Stimulated activated CD8-positive, alpha-beta memory T cell treated with anti-CD3 and anti-CD28 coated beads, Interleukin-7, amount 100 ng/mL, for 48 hours (primary cell): Measurements from ENCODE around the gene FGF12.

Experiments used
- DNase-seq, 2 donors: peaks; one replicate each; pipeline ENCODE4 v3.0.0-alpha.2; 2020; ENCODE audit warnings: low read depth in 1 of 2; ENCODE audit errors: extremely low read depth in 1 of 2

FGF12 gene

DNA sequence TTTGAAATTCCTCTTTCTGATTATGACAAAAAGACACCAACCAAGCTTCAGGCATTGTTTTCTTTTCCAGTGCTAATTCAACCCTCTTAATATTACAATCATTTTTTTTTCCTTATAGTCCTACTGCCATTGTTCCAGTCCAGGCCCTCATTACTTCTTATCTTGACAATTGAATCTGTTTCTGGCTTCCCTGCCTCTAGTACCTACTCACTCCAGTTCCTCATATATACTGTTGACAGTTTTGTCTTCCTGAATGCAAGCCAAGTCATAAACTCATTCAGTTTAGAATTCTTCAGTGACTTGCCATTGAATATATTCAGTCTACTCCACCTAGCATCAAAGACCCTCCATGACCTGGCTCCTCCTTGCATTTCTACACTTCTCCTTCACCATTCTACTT lies 507.4 kb downstream of the FGF12 start:
- DNase-seq, result no peak

DNA sequence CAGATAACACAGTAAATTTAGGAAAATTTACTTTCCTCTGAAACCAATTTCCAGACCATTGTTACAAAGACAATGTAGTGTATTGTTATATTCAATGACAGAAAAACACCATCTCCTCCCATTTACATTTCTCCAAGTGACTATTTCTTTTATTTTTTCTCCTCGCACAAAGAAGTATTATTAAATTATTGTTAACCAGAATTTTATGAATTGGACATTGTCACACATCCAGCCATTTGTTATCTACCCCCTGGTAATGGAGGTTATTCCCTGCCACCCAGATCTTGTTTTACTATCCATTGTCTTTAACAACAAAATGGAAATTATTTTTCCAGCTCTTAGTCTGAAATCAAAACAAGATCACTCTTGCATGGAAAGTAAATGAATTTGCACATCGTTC lies 511.3 kb downstream of the FGF12 start:
- DNase-seq, result no peak

DNA sequence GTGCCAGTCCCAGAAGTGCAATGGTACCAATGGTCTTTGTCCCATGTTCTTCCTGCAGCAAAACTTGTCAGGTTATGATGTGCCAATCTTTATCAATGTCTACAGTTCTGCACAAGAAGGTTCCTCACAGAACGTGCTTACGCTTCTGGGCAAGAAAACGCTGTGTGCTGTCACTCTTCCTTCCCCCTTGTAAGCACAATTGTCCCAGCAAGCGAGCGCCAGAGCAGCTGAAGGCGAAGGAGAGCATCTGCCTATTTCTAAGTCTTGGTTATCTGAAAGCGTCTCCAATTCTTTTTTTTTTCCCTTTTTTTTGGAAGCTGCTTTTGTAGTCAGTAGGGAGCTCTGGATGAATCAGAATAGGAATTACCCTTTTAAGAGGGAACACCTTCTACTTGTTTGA lies 514.4 kb downstream of the FGF12 start:
- DNase-seq, result no peak

GRCh38 chr3:192212335-192212734 lies 515.0 kb downstream of the FGF12 start:
- no peak for DNase-seq

DNA sequence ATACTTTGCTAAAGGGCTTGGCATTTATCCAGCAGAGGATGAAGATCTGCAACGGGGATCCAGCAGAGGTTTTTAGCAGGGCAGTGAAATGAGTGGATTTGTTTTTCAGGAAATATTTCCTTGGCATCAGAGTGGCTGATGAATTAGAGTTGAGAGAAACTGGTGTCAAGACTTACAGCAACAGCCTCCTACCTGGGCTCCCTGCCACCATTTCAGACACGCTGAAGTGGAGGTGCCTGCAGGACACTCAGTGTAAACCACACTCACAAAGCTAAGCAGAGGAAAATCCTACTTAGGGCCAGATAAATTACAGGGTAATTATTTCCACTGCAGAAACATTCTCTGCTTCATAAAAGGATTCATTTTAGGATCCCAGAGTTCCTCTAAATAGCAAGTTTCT lies 519.7 kb downstream of the FGF12 start:
- DNase-seq, result no peak

- DNase-seq, result no peak
These were observed 520.1 kb downstream of the FGF12 start for GRCh38 chr3:192207239-192207638.

- DNase-seq, result no peak
These were observed 533.3 kb downstream of the FGF12 start for GRCh38 chr3:192194085-192194484.

DNA sequence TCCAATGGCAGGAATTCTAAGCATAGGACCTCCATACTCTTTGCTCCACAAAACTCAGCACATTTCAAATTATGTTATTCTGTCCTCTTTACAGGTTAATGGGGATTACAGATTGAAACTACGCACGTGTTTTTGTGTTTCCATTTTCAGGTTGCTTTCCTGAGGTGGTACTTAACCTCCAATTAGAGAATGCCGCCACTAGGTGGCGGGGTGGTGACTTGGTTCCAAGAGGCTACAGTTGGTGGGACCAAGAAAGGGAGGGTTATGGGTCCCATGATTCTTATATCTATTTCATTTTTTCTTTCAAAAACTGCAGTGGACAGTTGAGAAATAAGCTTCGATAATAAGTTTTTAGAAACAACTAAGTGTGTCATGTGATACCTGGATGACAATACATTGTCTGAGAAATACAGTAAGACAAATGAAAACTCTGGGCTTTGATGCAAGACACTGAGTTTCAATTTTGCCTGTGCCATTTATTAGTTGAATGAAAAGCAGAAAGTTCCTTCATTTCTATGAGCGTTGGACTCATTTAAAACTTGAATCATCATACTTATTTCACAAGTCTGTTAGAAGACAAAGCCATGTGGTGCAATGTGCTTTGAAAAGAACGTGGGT lies 539.0 kb downstream of the FGF12 start:
- peak in 1 of 2 donors; percentile 7 for DNase-seq

GRCh38 chr3:192187485-192188051 lies 539.8 kb downstream of the FGF12 start:
- no peak for DNase-seq

DNA sequence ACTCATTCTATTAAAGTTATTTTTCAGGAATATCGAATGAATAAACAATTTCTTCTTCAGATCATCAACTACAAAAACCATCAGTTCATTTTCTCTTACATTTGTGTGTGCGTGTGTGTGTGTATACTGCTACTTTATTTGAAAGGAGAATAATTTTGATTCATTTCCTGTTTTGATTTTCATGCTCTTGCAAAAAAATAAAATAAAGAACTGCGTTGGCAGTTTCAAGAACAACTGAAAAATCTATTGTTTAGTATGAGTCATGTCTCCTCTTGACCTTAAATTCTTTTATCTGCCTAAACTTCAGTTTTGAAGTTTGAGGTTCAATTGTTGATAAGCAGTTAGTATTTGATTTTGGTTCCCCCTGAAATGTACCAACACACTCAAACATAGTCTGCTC lies 540.8 kb downstream of the FGF12 start:
- no peak for DNase-seq

GRCh38 chr3:192186045-192186444 lies 541.3 kb downstream of the FGF12 start:
- no peak for DNase-seq

DNA sequence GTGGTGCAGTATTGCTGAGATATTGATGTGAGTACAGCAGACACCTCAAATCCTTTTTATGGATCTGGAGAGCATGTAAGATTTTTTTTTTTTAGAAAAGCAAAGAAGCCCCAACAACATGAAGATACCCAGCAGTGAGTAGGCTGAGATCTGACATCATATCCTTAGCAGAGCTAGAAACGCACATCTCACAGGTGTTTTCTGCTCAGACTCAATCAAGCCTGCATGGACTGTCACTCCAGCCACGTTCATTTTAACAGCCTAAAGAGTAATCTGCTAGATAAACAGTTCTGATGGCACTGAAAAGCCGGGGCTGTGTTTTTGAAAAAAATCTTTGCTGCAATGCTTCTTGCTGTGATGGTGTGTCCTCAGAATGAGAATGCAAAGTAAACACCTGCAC lies 544.2 kb downstream of the FGF12 start:
- no peak for DNase-seq

DNA sequence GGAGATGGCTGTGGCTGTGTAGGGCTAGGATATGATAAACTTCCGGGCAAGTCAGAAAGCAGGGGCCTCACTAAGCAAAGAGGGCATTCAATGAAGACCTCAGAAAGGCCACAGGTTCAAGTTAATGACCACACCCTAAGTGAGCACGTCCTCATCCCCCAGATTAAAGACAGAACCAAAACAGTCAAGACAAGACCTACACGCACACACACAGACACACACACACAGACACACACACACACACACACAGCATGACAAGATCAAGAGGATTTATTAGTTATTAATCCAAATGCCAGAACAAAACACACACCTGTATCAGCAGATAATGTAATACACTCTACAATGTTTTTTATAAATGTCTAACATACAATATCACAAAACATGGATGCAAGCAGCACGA lies 546.2 kb downstream of the FGF12 start:
- no peak for DNase-seq

DNA sequence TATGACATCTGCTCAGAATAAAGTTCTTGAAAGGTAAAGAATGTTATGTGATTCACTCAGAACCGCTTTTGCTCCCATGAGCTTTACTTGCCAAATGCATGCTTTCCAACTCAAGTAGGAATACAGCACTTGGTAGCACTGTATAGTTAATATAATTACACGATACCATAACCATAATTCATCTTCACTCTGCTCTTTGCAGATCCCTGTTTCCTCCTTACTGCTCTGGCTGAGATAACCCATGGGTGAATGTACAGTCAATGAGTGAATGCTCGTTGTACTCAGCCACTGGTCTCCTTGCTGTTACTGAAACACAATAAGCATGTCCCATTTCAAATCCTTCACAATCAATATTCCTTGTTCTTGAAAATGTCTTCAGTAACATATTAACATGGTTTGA lies 550.0 kb downstream of the FGF12 start:
- DNase-seq, result no peak

DNA sequence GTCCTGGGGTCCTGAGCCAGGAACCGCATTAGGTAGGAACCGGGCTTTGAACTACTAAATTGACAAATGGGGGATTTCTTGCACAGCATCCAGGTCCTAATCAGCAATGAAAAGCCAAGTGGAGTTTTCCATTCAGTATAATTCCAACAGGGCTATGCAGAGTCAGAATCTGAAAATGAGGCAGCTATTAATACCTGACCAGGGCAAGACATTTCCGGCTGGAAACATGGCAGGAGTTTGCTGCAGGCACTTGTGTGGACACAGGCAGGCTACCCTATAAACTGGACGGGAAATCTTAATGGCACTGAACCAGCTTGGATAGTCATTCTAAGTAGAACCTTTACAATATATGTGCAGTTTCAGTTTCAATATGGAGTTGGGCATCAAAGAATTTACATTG lies 553.1 kb downstream of the FGF12 start:
- DNase-seq, result no peak

- DNase-seq, result no peak
These were observed 556.1 kb downstream of the FGF12 start for GRCh38 chr3:192171213-192171612.

DNA sequence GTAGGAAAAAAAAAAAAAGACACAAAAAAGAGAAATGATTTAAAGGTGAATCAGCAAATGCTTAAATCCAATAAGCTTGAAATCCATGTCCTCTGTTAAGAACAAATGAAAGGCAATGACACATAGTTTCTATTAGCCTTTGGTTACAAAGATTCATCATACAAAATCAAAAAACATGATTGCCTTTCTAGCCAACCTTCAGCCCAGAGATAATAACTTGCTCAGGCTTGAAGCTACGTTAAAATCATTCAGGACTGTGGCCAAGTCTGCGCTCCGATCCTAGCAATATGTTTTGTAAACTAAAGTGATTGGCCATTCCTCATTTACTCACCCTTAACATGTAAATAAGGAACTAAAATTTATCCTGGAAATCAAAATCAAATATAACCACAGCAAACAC lies 556.7 kb downstream of the FGF12 start:
- DNase-seq, result no peak

DNA sequence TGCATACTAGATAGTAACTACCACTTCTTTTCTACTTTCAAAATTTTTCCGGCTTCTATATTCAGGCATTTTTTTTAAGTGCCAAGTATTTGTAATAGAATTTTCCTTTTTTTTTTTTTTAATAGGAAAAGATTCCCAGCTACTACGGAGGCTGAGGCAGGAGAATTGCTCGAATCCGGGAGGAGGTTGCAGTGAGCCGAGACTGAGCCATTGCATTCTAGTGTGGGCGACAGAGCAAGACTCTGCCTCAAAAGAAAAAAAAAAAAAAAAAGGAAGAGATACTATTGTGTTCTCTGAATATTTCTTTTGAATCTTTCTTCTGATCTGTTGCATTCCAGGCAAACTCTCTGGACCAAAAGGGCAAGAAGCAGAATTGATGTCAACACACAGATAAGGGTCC lies 557.3 kb downstream of the FGF12 start:
- DNase-seq, result no peak

GRCh38 chr3:192169332-192169915 lies 557.9 kb downstream of the FGF12 start:
- no peak for DNase-seq

DNA sequence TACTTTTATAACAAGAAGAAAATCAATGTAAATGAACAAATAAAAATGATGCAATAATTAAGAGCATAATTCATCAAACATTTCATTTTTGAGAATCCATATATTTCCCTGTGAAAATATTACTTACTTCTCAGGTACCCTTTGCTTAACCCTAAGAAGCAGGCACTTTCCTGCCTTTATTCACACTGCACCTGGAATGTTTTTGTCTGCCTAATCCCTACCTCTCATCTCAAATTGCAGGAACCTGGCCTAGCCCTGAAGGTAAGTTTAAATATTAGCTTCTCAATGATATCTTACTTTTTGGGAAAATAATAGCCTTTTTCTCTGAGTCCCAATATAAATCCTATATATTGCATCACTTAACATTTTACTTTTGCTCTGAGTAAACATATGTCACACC lies 559.1 kb downstream of the FGF12 start:
- no peak for DNase-seq

GRCh38 chr3:192165552-192165951 lies 561.8 kb downstream of the FGF12 start:
- no peak for DNase-seq

DNA sequence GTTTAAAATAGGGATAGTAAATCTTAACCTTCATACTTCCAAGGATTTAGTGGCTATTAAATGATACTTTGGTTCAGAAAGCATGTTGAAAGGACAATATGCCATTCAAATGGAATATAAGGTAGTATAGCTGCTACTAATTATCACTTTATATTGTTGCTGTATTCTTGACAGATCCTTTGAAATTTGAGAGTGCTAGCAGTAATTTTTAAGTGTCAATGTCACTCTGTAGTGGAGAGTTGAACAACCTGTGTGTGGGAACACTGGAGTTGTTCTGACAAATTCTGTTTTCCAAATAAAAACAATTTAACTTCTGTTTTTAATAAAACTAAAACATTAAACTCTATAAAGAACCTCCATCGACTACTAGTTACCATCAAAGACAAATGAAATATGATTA lies 565.7 kb downstream of the FGF12 start:
- no peak for DNase-seq

GRCh38 chr3:192156382-192156781 lies 571.0 kb downstream of the FGF12 start:
- no peak for DNase-seq
